Epithelial cell of proximal tubule (primary cell): Measurements from ENCODE around the gene CDK5RAP3. TPM values are rescaled to one million over a fixed set of nuclear protein-coding genes. Genes with fewer than 3 reads are reported as not detected.
A peak's percentile ranks its signal among the peaks of the same experiment; 100 is the strongest.
"Not testable (repeated sequence)": the region's sequence is repeated elsewhere in the genome, so short reads cannot be mapped to it uniquely, and the experiment has no call there.

ENCODE experiments used
- DNase-seq: peaks from one replicate; pipeline ENCODE4 v3.0.0-alpha.2; 2011; ENCODE audit warnings: low read depth
- H3K4me3 ChIP-seq: 2 replicates; pipeline ENCODE4 v1.5.1; 2011; ENCODE audit warnings: low read depth, mild to moderate bottlenecking, low read length
- total RNA-seq: library from RNA; depleted of rRNA; stranded (reverse); fragments of >200 nt; gene quantifications from 2 replicates; pipeline ENCODE4 v1.2.3, GENCODE V29; 2015
- TF ChIP-seq, protein P1 (sequence below): conservative IDR thresholded peaks from 2 replicates; pipeline ENCODE4 v1.5.1; 2012; ENCODE audit warnings: low read depth, mild to moderate bottlenecking, low read length

The CDK5RAP3 gene
- total RNA-seq, 1 donor from 2014 or later = 111 TPM

DNA sequence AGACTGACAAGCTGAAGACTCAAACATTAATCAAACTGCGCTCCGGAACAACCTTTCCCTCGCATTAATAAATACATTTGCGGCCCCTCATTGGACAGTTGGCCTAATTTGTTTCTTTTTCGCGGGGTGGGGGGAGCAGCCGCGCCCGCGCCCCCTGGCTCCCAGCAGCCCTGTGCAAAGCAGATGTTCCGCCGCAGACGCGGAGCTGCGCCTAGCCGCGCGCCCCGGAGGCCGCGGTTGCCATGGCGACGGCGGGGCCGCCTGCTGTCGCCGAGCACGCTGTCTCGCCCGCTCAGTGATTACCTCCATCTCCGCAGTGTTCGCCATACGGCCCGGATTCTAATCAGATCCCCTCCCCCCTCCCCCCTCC is 41.2 kb downstream of the CDK5RAP3 start:
- DNase-seq = no peak
- peak overlapping the region; percentile 52 for H3K4me3 ChIP-seq
- TF ChIP-seq, protein P1, sequence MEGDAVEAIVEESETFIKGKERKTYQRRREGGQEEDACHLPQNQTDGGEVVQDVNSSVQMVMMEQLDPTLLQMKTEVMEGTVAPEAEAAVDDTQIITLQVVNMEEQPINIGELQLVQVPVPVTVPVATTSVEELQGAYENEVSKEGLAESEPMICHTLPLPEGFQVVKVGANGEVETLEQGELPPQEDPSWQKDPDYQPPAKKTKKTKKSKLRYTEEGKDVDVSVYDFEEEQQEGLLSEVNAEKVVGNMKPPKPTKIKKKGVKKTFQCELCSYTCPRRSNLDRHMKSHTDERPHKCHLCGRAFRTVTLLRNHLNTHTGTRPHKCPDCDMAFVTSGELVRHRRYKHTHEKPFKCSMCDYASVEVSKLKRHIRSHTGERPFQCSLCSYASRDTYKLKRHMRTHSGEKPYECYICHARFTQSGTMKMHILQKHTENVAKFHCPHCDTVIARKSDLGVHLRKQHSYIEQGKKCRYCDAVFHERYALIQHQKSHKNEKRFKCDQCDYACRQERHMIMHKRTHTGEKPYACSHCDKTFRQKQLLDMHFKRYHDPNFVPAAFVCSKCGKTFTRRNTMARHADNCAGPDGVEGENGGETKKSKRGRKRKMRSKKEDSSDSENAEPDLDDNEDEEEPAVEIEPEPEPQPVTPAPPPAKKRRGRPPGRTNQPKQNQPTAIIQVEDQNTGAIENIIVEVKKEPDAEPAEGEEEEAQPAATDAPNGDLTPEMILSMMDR = no peak

DNA sequence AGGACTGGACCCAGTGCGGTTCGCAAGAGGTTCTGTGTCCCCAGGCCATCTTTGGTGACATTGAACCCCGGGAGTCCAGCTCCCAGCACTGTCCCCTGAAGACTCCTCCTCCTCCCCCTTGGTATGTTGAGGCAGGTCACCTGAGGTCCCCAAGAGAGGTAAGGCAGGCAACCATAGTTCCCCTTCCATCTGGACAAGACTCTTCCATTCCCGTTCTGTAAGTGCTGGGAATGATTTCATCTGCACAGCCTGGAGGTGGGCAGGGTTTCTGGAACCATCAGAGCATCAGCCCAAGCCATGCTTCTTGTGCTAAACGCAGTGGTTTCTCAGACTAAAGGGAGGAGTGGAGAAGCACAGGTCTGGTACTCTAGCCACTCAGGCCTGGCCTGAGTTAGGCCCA is 41.7 kb downstream of the CDK5RAP3 start:
- TF ChIP-seq, protein P1 = no peak
- no peak for DNase-seq
- H3K4me3 ChIP-seq = no peak overlapping the region

DNA sequence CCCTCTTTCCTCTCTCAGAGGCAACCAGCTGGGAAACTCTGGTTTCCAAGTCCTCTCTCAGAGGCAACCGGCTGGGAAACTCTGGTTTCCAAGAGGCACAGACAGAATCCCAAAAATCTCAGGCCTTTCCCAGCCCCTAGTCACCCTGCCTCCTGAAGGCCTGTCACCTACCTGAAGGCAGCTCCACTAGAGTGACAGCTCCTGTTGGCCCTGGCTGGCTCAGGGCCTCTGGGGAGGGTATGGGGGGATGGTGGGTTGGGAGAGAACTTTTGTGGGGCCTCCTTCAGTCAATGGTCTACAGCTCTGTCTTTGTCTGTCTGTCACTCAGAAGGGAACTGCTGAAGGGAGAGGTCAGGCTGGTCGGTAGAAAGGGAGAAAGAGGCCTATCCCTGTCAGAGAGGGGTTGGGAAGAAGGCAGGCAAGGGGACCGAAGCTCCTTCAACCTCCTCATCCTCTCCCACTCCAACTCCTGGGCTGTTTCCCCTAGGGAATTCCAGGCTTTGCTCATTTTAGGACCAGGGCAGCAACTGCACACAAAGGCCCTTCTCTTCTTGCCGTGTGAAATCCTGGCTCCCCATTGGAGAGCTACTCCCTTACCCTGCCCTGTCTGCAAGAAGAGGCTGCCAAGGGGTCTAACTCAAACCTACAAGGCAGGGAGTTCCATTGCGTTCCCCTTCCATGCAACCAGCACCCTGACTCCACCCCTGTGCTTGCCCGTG is 43.1 kb downstream of the CDK5RAP3 start:
- H3K4me3 ChIP-seq = no peak overlapping the region
- DNase-seq = no peak
- TF ChIP-seq, protein P1 = no peak

DNA sequence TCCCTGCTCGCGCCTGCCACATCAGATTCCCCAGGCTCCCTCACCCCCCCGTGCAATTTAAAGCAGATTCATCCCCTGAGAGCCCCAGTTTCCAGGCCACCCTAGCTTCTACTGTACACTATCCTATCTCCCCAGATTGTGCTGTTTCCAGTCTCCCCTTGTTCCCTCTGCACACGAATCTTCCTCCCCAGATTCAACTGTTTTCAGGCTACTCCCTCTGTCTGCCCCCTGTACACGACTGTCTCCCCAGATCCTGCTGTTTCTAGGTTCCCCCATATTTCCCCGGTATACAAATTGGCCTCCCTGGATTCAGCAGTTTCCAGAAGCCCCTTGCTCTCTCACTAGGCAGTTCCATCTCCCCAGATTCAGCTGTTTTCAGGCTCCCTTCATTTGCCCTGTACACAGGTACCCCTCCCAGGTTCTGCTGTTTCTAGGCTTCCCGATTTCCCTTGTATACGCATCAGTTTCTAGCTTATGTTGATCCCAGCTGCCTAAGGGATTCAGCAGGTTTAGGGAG is 43.7 kb downstream of the CDK5RAP3 start:
- no peak for DNase-seq
- TF ChIP-seq, protein P1 = no peak
- no peak overlapping the region for H3K4me3 ChIP-seq

DNA sequence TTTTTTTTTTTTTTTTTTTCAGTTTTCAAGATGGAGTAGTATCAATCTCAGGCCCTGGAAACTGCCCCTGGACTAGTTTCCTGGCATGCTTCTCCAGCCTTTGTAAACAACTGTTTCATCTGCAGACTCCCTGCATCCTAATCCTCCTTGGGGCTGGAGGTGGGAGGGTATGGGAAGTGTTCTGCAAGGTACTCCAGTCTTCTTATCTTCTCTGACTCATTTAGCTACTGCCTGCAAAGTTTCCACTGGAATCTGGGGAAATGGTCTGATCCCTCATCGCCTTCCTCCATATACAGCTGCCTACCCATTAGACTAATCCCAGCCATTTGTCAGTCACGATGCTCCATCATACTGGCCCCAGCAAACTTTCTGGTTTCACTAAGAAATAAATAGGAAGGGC is 45.2 kb downstream of the CDK5RAP3 start:
- TF ChIP-seq, protein P1 = no peak
- DNase-seq = no peak
- no peak overlapping the region for H3K4me3 ChIP-seq

DNA sequence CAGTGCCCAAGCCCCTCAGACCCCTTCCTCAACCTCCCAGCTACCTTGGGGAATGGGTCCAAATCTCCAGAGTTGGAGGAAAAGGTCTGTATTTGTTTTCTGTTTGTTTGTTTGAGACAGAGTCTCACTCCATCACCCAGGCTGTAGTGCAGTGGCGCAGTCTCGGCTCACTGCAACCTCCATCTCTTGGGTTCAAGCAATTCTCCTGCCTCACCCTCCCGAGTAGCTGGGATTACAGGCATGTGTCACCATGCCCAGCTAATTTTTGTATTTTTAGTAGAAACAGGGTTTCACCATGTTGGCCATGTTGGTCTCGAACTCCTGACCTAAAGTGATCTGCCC is 46.9 kb downstream of the CDK5RAP3 start:
- H3K4me3 ChIP-seq, DNase-seq: not testable (repeated sequence)

DNA sequence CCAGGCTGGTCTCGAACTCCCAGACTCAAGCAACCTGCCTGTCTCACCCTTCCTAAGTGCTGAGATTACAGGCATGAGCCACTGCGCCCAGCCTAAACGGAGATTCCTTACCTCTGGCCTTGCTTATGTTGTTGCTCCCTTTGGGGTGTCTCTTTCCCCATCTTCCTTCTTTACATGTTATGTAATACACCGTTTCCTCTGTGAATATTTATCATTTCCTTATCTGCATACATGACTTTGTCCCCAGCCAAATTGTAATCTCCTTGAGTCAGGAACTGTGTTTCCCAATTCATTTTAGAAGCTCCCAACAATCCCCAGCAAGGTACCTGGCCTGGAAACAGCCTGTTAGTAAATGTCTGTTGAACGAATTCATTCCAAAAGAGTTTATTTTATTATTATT is 51.0 kb downstream of the CDK5RAP3 start:
- TF ChIP-seq, protein P1 = no peak
- no peak for DNase-seq
- H3K4me3 ChIP-seq = no peak overlapping the region

DNA sequence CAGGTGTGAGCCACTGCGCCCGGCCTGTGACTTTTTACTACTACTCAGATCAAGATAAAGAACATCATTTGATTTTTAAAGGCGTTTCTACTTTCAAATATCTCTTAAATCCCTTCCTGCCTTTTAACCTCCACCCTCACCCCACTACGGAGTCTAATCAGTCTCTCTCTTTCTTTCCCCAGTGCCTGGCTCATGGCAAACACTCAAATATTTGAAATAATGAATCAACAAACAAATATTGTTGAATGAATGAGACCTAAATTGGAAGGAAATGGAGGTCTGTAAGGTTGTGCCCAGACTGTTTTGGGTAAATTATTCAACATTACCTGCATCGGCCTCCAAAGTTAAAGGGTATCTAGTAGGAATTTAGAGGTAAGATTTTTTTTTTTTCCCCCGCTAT is 52.0 kb downstream of the CDK5RAP3 start:
- DNase-seq = no peak
- H3K4me3 ChIP-seq = no peak overlapping the region
- TF ChIP-seq, protein P1 = no peak
